Fibroblast of lung (primary cell): Measurements from ENCODE around the gene NOC4L.

Source experiments
- EZH2 ChIP-seq: IDR thresholded peaks from 2 replicates; pipeline ENCODE4 v1.5.1; 2012; ENCODE audit warnings: low read length, control low read depth, mild to moderate bottlenecking; ENCODE audit errors: missing control alignments
- TF ChIP-seq, protein P1 (sequence below), 2 donors: IDR thresholded peaks in 1 of 2; conservative IDR thresholded peaks in 1 of 2; 1 replicate in 1 of 2; 2 replicates in 1 of 2; pipeline ENCODE4 v1.5.1; 2011 to 2012; ENCODE audit warnings: low read length in 2 of 2, control low read depth in 1 of 2, inconsistent platforms in 1 of 2, low read depth in 1 of 2, mild to moderate bottlenecking in 1 of 2

DNA sequence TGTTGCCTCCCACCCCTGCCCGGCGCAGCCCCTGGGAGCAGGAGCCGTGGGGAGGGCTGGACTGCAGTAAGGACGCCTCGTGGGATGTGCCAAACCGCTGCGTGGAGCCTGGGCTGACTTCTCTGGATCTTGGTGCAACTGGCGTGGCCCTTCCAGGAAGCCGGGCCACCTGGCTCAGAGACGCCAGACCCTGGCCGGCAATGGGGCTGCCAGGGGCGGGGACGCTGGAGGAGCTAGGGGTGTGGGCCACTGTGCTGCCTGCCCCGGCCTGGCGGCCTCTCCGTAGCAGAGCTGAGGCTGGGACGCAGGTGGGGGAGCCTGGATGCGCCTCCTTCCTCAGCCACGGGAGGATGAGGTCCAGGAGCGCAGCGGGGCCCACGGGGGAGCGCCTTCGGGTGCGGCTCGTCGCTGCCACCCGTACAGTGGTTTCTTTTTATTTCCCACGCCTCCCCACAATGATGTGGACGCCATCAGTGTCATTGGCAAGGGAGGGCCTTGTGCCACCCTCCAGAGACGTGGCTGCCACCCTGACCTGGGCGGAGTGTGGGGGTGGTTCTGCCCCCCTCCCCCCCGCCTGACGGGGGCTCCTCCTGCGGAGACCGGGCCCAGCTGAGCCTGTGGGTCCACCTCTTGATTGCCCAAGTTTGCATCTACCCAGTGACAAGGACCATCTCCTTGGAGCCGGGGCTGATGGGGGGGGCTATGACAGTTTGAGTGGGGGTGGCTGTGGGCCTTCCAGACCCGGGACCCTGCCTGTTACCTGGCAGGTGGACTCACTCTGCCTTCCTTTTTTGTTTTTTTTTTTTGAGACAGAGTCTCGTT lies 11.4 kb upstream of the NOC4L start:
- TF ChIP-seq EZH2, result no peak
- TF ChIP-seq, protein P1, sequence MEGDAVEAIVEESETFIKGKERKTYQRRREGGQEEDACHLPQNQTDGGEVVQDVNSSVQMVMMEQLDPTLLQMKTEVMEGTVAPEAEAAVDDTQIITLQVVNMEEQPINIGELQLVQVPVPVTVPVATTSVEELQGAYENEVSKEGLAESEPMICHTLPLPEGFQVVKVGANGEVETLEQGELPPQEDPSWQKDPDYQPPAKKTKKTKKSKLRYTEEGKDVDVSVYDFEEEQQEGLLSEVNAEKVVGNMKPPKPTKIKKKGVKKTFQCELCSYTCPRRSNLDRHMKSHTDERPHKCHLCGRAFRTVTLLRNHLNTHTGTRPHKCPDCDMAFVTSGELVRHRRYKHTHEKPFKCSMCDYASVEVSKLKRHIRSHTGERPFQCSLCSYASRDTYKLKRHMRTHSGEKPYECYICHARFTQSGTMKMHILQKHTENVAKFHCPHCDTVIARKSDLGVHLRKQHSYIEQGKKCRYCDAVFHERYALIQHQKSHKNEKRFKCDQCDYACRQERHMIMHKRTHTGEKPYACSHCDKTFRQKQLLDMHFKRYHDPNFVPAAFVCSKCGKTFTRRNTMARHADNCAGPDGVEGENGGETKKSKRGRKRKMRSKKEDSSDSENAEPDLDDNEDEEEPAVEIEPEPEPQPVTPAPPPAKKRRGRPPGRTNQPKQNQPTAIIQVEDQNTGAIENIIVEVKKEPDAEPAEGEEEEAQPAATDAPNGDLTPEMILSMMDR (conservative IDR thresholded peaks at IDR 0.05 in 1 of 2, IDR thresholded peaks at IDR 0.05 in 1 of 2; ENCODE audit: low read depth in 1 of 2, low read length in 2 of 2), result no peak
